Measurements from ENCODE around the gene CFAP77.
A peak's percentile ranks its signal among the peaks of the same experiment; 100 is the strongest.

Gene CFAP77

GRCh38 chr9:132497731-132498130, 87.7 kb downstream of the CFAP77 start:
- DNase-seq: no peak

- DNase-seq: no peak
Observed at GRCh38 chr9:132498531-132499210, 88.7 kb downstream of the CFAP77 start.

- DNase-seq: no peak
Observed at GRCh38 chr9:132499251-132499650, 89.2 kb downstream of the CFAP77 start.

- no peak for DNase-seq
Observed at GRCh38 chr9:132500193-132500592, 90.2 kb downstream of the CFAP77 start.

GRCh38 chr9:132502480-132502879, 92.5 kb downstream of the CFAP77 start:
- DNase-seq: no peak

- DNase-seq: no peak
Observed at GRCh38 chr9:132503116-132503515, 93.1 kb downstream of the CFAP77 start.

GRCh38 chr9:132504488-132504887, 94.5 kb downstream of the CFAP77 start:
- no peak for DNase-seq

- DNase-seq: no peak
Observed at GRCh38 chr9:132505991-132506655, 96.1 kb downstream of the CFAP77 start.

GRCh38 chr9:132506977-132507669, 97.1 kb downstream of the CFAP77 start:
- DNase-seq: no peak

- peak; percentile 69 for DNase-seq
Observed at GRCh38 chr9:132507670-132508469, 97.9 kb downstream of the CFAP77 start.

GRCh38 chr9:132509928-132510874, 100.2 kb downstream of the CFAP77 start:
- no peak for DNase-seq

GRCh38 chr9:132511191-132511999, 101.4 kb downstream of the CFAP77 start:
- DNase-seq: no peak

GRCh38 chr9:132513416-132513815, 103.4 kb downstream of the CFAP77 start:
- DNase-seq: no peak

GRCh38 chr9:132514011-132514744, 104.2 kb downstream of the CFAP77 start:
- DNase-seq: no peak

GRCh38 chr9:132514821-132515220, 104.8 kb downstream of the CFAP77 start:
- DNase-seq: no peak

- DNase-seq: no peak
Observed at GRCh38 chr9:132516301-132516700, 106.3 kb downstream of the CFAP77 start.

GRCh38 chr9:132516911-132517310, 106.9 kb downstream of the CFAP77 start:
- peak; percentile 87 for DNase-seq

- DNase-seq: no peak
Observed at GRCh38 chr9:132517815-132518550, 108.0 kb downstream of the CFAP77 start.

GRCh38 chr9:132518626-132519025, 108.6 kb downstream of the CFAP77 start:
- no peak for DNase-seq

- no peak for DNase-seq
Observed at GRCh38 chr9:132519033-132519432, 109.0 kb downstream of the CFAP77 start.
